GM12878 (cell line): ENCODE measurements around the gene SHMT2. TPM values are rescaled to one million over a fixed set of nuclear protein-coding genes. Genes with fewer than 3 reads are reported as not detected.

Source experiments
- ATAC-seq: fragments of 200-7000 bp; cut with Tn5 transposase; 3 replicates; pipeline ENCODE4 v1.9.1; 2020; ENCODE audit warnings: mild to moderate bottlenecking, moderate library complexity
- BruUV-seq: library from RNA; stranded (reverse); fragments of 400-500 nt; replicated peaks from 2 replicates; lab custom pipeline; 2021; lab: Mats Ljungman, UMichigan
- CTCF ChIA-PET: fragments of 300-600 bp; sonication (Branson Sonifier 250); formaldehyde crosslinking; extraction: SDS; loops from one replicate; lab custom pipeline; 2021; ENCODE audit warnings: inconsistent platforms; lab: Yijun Ruan, JAX
- POLR2A ChIA-PET: fragments of 350-600 bp; formaldehyde crosslinking; extraction: SDS; loops from one replicate; lab custom pipeline; 2021; ENCODE audit warnings: inconsistent platforms; lab: Charles Lee
- RAD21 ChIA-PET: fragments of 300-600 bp; sonication (Branson Sonifier 250); formaldehyde crosslinking; loops from one replicate; lab custom pipeline; 2023; ENCODE audit warnings: antibody characterized with exemption; ENCODE audit not compliant: unreplicated experiment; lab: Charles Lee
- SMC1A ChIA-PET: fragments of 300-600 bp; sonication (Branson Sonifier 250); formaldehyde crosslinking; loops from one replicate; lab custom pipeline; 2023; ENCODE audit not compliant: unreplicated experiment, uncharacterized antibody; lab: Charles Lee
- DNase-seq: peaks from one replicate; pipeline ENCODE4 v3.0.0-alpha.2; 2011; ENCODE audit warnings: low read depth, low spot score
- FAIRE-seq: peaks from 3 replicates; lab custom pipeline; 2011; peaks lifted over from hg19 to GRCh38; lab: Jason Lieb, UNC
- H2AFZ ChIP-seq: 2 replicates; pipeline ENCODE4 v1.6.0; 2011; ENCODE audit warnings: low read depth, low read length, control low read depth; ENCODE audit not compliant: control insufficient read depth
- H3K27ac ChIP-seq: 2 replicates; pipeline ENCODE4 v1.5.1; 2011; ENCODE audit warnings: control low read depth; ENCODE audit not compliant: control insufficient read depth, insufficient read depth
- H3K27me3 ChIP-seq, 2 experiments: replicated peaks in 1 of 2; 2 replicates each; pipeline versions ENCODE4 v1.6.0 to v1.6.1; 2011; ENCODE audit warnings: low read length in 1 of 2; ENCODE audit not compliant: control insufficient read depth in 2 of 2, insufficient read depth in 2 of 2
- H3K36me3 ChIP-seq, 2 experiments: 2 replicates each; pipeline ENCODE4 v1.5.1; 2011; ENCODE audit warnings: low read length in 1 of 2; ENCODE audit not compliant: control insufficient read depth in 2 of 2, insufficient read depth in 2 of 2
- H3K4me1 ChIP-seq: 2 replicates; pipeline ENCODE4 v1.6.1; 2011; ENCODE audit warnings: mild to moderate bottlenecking, low read length, moderate library complexity, mixed read lengths; ENCODE audit not compliant: control insufficient read depth, insufficient read depth
- H3K4me2 ChIP-seq: 2 replicates; pipeline ENCODE4 v1.6.0; 2011; ENCODE audit warnings: control low read depth; ENCODE audit not compliant: control insufficient read depth, insufficient read depth
- H3K4me3 ChIP-seq: fragments of 200-600 bp; sonication (generic); 2 replicates; pipeline ENCODE4 v1.5.1; 2016
- H3K79me2 ChIP-seq: 2 replicates; pipeline ENCODE4 v1.6.0; 2011; ENCODE audit warnings: low read length; ENCODE audit not compliant: control insufficient read depth, insufficient read depth
- H3K9ac ChIP-seq: 2 replicates; pipeline ENCODE4 v1.8.0; 2011; ENCODE audit warnings: low read length, control low read depth, mixed read lengths; ENCODE audit not compliant: control insufficient read depth, insufficient read depth
- H3K9me3 ChIP-seq: replicated peaks from 3 replicates; pipeline ENCODE4 v1.5.1; 2011; ENCODE audit warnings: mild to moderate bottlenecking, low read length; ENCODE audit not compliant: control insufficient read depth, insufficient read depth
- H4K20me1 ChIP-seq: 2 replicates; pipeline ENCODE4 v1.6.0; 2011; ENCODE audit not compliant: control insufficient read depth, insufficient read depth
- BHLHE40 ChIP-seq, 2 experiments: fragments of 450-650 bp in 1 of 2; IDR thresholded peaks; 2 replicates each; pipeline ENCODE4 v1.6.1; 2011 to 2017; ENCODE audit warnings: low read depth in 2 of 2, borderline replicate concordance in 1 of 2, improper control_type of control experiment in 1 of 2, low read length in 1 of 2, mild to moderate bottlenecking in 1 of 2
- CHD1 ChIP-seq: IDR thresholded peaks from 2 replicates; pipeline ENCODE4 v1.6.1; 2012; ENCODE audit warnings: low read depth, low read length, improper control_type of control experiment
- DPF2 ChIP-seq: fragments of 450-650 bp; IDR thresholded peaks from 2 replicates; pipeline ENCODE4 v1.6.1; 2017; ENCODE audit warnings: mild to moderate bottlenecking
- EP300 ChIP-seq, 2 experiments: fragments of 150-350 bp in 1 of 2; IDR thresholded peaks; 2 replicates each; pipeline ENCODE4 v1.6.1; 2011 to 2012; ENCODE audit warnings: low read depth in 2 of 2, low read length in 2 of 2, borderline replicate concordance in 1 of 2, improper control_type of control experiment in 1 of 2, inconsistent platforms in 1 of 2; ENCODE audit not compliant: control insufficient read depth in 1 of 2
- ESRRA ChIP-seq: IDR thresholded peaks from 2 replicates; pipeline ENCODE4 v1.6.1; 2012; ENCODE audit warnings: mild to moderate bottlenecking, low read length, improper control_type of control experiment
- KAT2A ChIP-seq: conservative IDR thresholded peaks from 2 replicates; pipeline ENCODE4 v1.6.1; 2011; ENCODE audit warnings: low read depth, low read length; ENCODE audit not compliant: control insufficient read depth
- MEF2B ChIP-seq: fragments of 450-650 bp; IDR thresholded peaks from 2 replicates; pipeline ENCODE4 v1.6.1; 2018; ENCODE audit warnings: mild to moderate bottlenecking, moderate library complexity; ENCODE audit not compliant: partially characterized antibody, poor library complexity, severe bottlenecking
- NFXL1 ChIP-seq: fragments of 450-650 bp; IDR thresholded peaks from 2 replicates; pipeline ENCODE4 v1.6.1; 2017; ENCODE audit warnings: antibody characterized with exemption, mild to moderate bottlenecking, borderline replicate concordance
- NFYA ChIP-seq: IDR thresholded peaks from 2 replicates; pipeline ENCODE4 v1.6.1; 2011; ENCODE audit warnings: low read depth, mild to moderate bottlenecking, low read length, improper control_type of control experiment, borderline replicate concordance
- PML ChIP-seq: IDR thresholded peaks from 2 replicates; pipeline ENCODE4 v1.6.1; 2012; ENCODE audit warnings: low read length, inconsistent platforms
- POU2F2 ChIP-seq: IDR thresholded peaks from 3 replicates; pipeline ENCODE4 v1.6.1; 2011; ENCODE audit warnings: low read depth, mild to moderate bottlenecking, low read length, borderline replicate concordance
- RCOR1 ChIP-seq: conservative IDR thresholded peaks from 2 replicates; pipeline ENCODE4 v1.6.1; 2012; ENCODE audit warnings: low read depth, low read length, improper control_type of control experiment
- SPI1 ChIP-seq: IDR thresholded peaks from 2 replicates; pipeline ENCODE4 v1.6.1; 2011; ENCODE audit warnings: low read depth, mild to moderate bottlenecking, low read length, moderate library complexity, borderline replicate concordance; ENCODE audit not compliant: insufficient read depth
- TCF12 ChIP-seq: IDR thresholded peaks from 2 replicates; pipeline ENCODE4 v1.6.1; 2011; ENCODE audit warnings: low read depth, mild to moderate bottlenecking, low read length
- WGBS: methylation state at CpG from one replicate; pipeline ENCODE4 v1.1.6; 2016; ENCODE audit warnings: low lambda C conversion rate; ENCODE audit not compliant: insufficient replicate concordance, insufficient coverage; ENCODE audit errors: missing lambda C conversion rate; 5-methylcytosine and 5-hydroxymethylcytosine counted together
- in situ Hi-C: fragments of 300-500 bp; cut with MboI; formaldehyde crosslinking; loops from 9 replicates; pipeline ENCODE4 v1.14.3; 2018; ENCODE audit warnings: mixed read lengths
- intact Hi-C: fragments of 100-400 bp; cut with micrococcal nuclease; formaldehyde crosslinking; loops from one replicate; pipeline ENCODE4 v1.14.2; 2022; ENCODE audit not compliant: unreplicated experiment
- polyA plus RNA-seq, 11 experiments: library from polyadenylated mRNA; depleted of rRNA in 4 of 11; unstranded in 6 of 11; stranded (reverse) in 5 of 11; fragments of >200 nt; fragmentation: Nextera tagmentation in 4 of 11; fragmentation: Illumina TruSeq in 1 of 11; extraction: Ambion mirVana in 4 of 11; extraction: Trizol in 1 of 11; gene quantifications; 1 replicate in 1 of 11; 2 replicates in 10 of 11; pipeline versions ENCODE4 v1.2.1 to v1.2.3, GENCODE V29; 2011 to 2016; ENCODE audit warnings: inconsistent platforms in 2 of 11, missing spikeins in 2 of 11, low read depth in 1 of 11
- total RNA-seq, 4 experiments: library from RNA; depleted of rRNA in 3 of 4; stranded (reverse); fragments of >200 nt in 3 of 4; fragmentation: Illumina TruSeq in 1 of 4; extraction: Trizol in 1 of 4; gene quantifications; 2 replicates each; pipeline versions ENCODE4 v1.2.1 to v1.2.3, GENCODE V29; 2013 to 2021
- TF ChIP-seq, protein P1 (sequence below): IDR thresholded peaks from 2 replicates; pipeline ENCODE4 v1.6.1; 2012; ENCODE audit warnings: mild to moderate bottlenecking, low read depth, low read length
- TF ChIP-seq, protein P2 (sequence below): fragments of 450-650 bp; formaldehyde crosslinking; IDR thresholded peaks from 2 replicates; pipeline ENCODE4 v1.4.0; 2022; ENCODE audit warnings: mild to moderate bottlenecking, moderate library complexity
- TF ChIP-seq, protein P3 (sequence below): IDR thresholded peaks from 2 replicates; pipeline ENCODE4 v1.6.1; 2011; ENCODE audit warnings: low read depth, mild to moderate bottlenecking, low read length, moderate library complexity, borderline replicate concordance; ENCODE audit errors: extremely low read depth

The SHMT2 gene
- total and polyA plus RNA-seq, 10 of the 15 experiments (the other 5 are each of a cell fraction or from before 2014, with no cell fraction given), result 57.0 to 292 (median 186) TPM

DNA sequence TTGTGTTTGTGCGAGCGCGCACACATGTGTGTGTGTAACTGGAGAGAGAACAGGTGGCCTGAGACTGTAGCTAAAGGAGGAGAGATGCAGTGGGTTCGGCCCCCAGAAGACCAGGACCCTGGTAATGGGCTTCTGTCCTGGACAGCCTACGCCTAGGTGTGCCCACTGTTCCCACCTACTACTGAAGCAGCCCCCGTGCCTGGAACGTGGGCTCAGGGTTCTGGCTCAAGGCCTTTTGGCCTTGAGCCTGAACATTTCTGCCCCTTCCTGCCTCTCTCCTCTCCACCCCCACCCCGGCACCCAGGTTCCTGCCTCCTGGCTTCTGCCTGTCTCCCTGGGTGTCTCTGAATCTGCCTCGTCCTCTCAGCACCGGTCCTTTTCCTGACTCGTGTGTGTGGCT lies 14.4 kb upstream of the SHMT2 start:
- Histone ChIP-seq H3K4me1 (peaks cover 13% of the 10 kb centered on the region), H4K20me1 (no peaks in the 10 kb centered on the region), H3K27me3 (peaks cover 27 to 29% of the 10 kb centered on the region in 2 experiments), H3K4me3 (no peak overlapping the region), H3K9ac (no peak overlapping the region), H3K27ac (no peak overlapping the region), H2AFZ (no peak overlapping the region), H3K4me2 (no peak overlapping the region), H3K9me3 (no peaks in the 10 kb centered on the region), H3K36me3 (no peaks in the 10 kb centered on the region), H3K79me2 (no peaks in the 10 kb centered on the region)
- CTCF ChIA-PET, result interaction anchor here (1.1 to 4.7 kb wide), 14 partner anchors 8 to 243 kb away, joined by 5 to 271 read pairs (median 14); partner anchors contain the start of genes GLI1, INHBE, SHMT2 and STAT6
- POLR2A ChIA-PET, result interaction anchor here (0.6 to 1.9 kb wide), 3 partner anchors 12 to 27 kb away, joined by 3 to 5 read pairs (median 3); no protein-coding TSS in a partner anchor
- no TSS peak for BruUV-seq
- ATAC-seq (no peak), DNase-seq (no peak), FAIRE-seq (no peak)
- WGBS, result 37% methylated on average over 11 of the region's 11 CpGs
- intact Hi-C loops (no loop called here), in situ Hi-C loops (no loop called here)
- SMC1A ChIA-PET, result interaction anchor here (1.4 to 4.2 kb wide), 3 partner anchors 9 to 26 kb away, joined by 3 to 55 read pairs (median 36); partner anchors contain the start of gene SHMT2
- RAD21 ChIA-PET, result interaction anchor here (0.9 to 3.6 kb wide), 8 partner anchors 12 to 237 kb away, joined by 3 to 35 read pairs (median 8); partner anchors contain the start of gene SHMT2
- TF ChIP-seq, protein P1, sequence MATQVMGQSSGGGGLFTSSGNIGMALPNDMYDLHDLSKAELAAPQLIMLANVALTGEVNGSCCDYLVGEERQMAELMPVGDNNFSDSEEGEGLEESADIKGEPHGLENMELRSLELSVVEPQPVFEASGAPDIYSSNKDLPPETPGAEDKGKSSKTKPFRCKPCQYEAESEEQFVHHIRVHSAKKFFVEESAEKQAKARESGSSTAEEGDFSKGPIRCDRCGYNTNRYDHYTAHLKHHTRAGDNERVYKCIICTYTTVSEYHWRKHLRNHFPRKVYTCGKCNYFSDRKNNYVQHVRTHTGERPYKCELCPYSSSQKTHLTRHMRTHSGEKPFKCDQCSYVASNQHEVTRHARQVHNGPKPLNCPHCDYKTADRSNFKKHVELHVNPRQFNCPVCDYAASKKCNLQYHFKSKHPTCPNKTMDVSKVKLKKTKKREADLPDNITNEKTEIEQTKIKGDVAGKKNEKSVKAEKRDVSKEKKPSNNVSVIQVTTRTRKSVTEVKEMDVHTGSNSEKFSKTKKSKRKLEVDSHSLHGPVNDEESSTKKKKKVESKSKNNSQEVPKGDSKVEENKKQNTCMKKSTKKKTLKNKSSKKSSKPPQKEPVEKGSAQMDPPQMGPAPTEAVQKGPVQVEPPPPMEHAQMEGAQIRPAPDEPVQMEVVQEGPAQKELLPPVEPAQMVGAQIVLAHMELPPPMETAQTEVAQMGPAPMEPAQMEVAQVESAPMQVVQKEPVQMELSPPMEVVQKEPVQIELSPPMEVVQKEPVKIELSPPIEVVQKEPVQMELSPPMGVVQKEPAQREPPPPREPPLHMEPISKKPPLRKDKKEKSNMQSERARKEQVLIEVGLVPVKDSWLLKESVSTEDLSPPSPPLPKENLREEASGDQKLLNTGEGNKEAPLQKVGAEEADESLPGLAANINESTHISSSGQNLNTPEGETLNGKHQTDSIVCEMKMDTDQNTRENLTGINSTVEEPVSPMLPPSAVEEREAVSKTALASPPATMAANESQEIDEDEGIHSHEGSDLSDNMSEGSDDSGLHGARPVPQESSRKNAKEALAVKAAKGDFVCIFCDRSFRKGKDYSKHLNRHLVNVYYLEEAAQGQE, result no peak
- TF ChIP-seq PML (no peak), DPF2 (no peak), CHD1 (no peak), NFYA (no peak), TCF12 (no peak), KAT2A (no peak), BHLHE40 (IDR thresholded peaks at IDR 0.05; ENCODE audit: borderline replicate concordance in 1 of 2, low read depth in 2 of 2, low read length in 1 of 2) (no peak), MEF2B (no peak), RCOR1 (no peak), SPI1 (no peak), NFXL1 (no peak), ESRRA (no peak), POU2F2 (no peak), EP300 (IDR thresholded peaks at IDR 0.05; ENCODE audit: borderline replicate concordance in 1 of 2, control insufficient read depth in 1 of 2, low read depth in 2 of 2, low read length in 2 of 2) (no peak)
- TF ChIP-seq, protein P2, sequence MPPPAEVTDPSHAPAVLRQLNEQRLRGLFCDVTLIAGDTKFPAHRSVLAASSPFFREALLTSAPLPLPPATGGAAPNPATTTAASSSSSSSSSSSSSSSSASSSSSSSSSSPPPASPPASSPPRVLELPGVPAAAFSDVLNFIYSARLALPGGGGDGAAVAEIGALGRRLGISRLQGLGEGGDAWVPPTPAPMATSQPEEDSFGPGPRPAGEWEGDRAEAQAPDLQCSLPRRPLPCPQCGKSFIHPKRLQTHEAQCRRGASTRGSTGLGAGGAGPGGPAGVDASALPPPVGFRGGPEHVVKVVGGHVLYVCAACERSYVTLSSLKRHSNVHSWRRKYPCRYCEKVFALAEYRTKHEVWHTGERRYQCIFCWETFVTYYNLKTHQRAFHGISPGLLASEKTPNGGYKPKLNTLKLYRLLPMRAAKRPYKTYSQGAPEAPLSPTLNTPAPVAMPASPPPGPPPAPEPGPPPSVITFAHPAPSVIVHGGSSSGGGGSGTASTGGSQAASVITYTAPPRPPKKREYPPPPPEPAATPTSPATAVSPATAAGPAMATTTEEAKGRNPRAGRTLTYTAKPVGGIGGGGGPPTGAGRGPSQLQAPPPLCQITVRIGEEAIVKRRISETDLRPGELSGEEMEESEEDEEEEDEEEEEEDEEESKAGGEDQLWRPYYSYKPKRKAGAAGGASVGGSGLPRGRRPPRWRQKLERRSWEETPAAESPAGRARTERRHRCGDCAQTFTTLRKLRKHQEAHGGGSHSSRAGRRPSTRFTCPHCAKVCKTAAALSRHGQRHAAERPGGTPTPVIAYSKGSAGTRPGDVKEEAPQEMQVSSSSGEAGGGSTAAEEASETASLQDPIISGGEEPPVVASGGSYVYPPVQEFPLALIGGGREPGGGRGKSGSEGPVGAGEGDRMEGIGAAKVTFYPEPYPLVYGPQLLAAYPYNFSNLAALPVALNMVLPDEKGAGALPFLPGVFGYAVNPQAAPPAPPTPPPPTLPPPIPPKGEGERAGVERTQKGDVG, result no peak
- TF ChIP-seq, protein P3, sequence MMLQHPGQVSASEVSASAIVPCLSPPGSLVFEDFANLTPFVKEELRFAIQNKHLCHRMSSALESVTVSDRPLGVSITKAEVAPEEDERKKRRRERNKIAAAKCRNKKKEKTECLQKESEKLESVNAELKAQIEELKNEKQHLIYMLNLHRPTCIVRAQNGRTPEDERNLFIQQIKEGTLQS, result no peak
